Measurements from ENCODE around the gene NUBPL.
"Not testable (repeated sequence)": the region's sequence is repeated elsewhere in the genome, so short reads cannot be mapped to it uniquely, and the experiment has no call there.

The NUBPL gene

GRCh38 chr14:31578792-31579501 is 17.7 kb downstream of the NUBPL start:
- DNase-seq = no peak

GRCh38 chr14:31580234-31580633 is 19.0 kb downstream of the NUBPL start:
- DNase-seq = no peak

DNA sequence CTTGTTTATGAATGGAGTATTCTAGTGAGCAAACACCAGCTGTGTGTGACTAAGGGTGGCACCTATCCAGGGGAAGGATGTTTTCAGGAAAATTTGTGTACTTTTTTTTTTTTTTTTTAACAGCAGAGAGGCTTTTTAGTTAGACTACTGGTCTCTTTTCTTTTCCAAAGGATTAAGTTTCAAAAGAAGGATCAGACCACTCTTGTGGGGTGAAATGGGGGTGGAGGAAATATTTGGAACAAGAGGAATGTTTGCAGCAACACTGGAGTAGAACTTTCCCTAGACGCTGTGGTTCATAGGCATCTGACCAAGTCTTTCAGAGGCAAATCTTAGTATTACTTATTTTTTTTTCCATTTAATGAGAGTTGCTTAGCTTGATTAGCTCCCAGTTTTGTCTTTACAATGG is 21.1 kb downstream of the NUBPL start:
- DNase-seq = peak; percentile 67

- peak; percentile 64 for DNase-seq
Observed at GRCh38 chr14:31582836-31583452, 21.7 kb downstream of the NUBPL start.

GRCh38 chr14:31590206-31590605 is 29.0 kb downstream of the NUBPL start:
- no peak for DNase-seq

DNA sequence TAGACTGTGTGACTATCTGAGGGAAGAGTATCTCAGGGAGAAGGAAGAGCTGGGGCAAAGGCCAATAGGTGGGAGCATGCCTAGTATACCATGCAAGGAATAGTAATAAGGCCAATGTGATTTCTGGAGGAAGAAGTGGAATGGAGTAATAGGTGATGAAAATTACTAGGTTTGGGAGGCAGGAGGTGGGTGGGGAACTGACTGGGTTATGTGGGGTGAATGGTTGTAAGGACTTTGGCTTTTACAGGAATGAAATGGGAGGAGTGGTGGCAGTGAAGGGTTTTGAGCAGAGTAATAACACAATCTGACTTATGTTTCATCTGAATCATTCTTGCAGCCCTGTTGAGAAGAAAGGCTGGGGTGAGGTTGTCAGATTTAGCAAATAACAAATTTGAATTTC is 30.9 kb downstream of the NUBPL start:
- DNase-seq = no peak

GRCh38 chr14:31592631-31593030 is 31.4 kb downstream of the NUBPL start:
- DNase-seq = no peak

- no peak for DNase-seq
Observed at GRCh38 chr14:31596342-31597095, 35.3 kb downstream of the NUBPL start.

GRCh38 chr14:31605702-31606101 is 44.5 kb downstream of the NUBPL start:
- DNase-seq = no peak

DNA sequence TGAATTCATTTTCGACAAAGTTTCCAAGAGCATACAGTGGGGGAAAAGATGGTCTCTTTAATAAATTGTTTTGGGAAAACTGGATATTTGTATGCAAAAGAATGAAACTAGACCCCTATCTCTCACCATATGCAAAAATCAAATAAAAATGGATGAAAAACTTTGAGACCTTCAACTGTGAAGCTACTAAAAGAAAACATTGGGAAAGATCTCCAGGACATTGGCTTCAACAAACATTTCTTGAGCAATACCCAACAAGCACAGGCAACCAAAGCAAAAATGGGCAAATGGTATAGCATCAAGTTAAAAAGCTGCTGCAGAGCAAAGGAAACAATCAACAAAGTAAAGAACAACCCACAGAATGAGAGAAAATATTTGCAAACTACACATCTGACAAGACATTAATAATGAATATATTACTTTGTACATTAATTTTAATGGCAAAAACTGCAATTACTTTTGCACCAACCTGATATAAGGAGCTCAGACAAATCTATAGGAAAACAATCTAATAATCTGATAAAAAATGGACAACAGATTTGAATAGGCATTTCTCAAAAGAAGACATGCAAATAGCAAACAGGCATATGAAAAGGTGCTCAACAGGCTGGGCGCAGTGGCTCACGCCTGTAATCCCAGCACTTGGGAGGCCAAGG is 50.7 kb downstream of the NUBPL start:
- no peak for DNase-seq

- no peak for DNase-seq
Observed at GRCh38 chr14:31613188-31613587, 52.0 kb downstream of the NUBPL start.

GRCh38 chr14:31618884-31619283 is 57.7 kb downstream of the NUBPL start:
- not testable (repeated sequence) for DNase-seq

- no peak for DNase-seq
Observed at GRCh38 chr14:31619440-31619839, 58.2 kb downstream of the NUBPL start.

GRCh38 chr14:31620898-31621297 is 59.7 kb downstream of the NUBPL start:
- not testable (repeated sequence) for DNase-seq

- DNase-seq = no peak
Observed at GRCh38 chr14:31622060-31622459, 60.9 kb downstream of the NUBPL start.

GRCh38 chr14:31652900-31653299 is 91.7 kb downstream of the NUBPL start:
- not testable (repeated sequence) for DNase-seq

- no peak for DNase-seq
Observed at GRCh38 chr14:31657917-31658316, 96.7 kb downstream of the NUBPL start.

DNA sequence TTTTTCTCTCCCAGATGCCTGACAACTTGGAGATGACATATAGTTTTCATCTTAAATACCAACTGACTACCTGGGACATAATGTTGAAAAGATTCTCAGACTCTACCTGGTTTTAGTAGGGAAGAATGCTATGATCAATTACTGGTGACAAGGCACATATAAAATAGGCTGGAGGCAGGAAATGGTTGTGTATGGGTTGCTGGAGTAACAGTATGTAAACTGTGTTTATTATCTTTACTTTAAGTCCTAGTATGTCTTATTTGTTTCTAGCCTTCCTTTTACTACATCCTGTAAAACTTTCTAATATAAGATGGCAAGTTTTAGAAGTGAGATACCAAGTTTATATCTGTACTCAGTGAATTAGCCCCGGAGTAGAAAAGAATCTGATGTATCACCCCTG is 98.1 kb downstream of the NUBPL start:
- DNase-seq = no peak

DNA sequence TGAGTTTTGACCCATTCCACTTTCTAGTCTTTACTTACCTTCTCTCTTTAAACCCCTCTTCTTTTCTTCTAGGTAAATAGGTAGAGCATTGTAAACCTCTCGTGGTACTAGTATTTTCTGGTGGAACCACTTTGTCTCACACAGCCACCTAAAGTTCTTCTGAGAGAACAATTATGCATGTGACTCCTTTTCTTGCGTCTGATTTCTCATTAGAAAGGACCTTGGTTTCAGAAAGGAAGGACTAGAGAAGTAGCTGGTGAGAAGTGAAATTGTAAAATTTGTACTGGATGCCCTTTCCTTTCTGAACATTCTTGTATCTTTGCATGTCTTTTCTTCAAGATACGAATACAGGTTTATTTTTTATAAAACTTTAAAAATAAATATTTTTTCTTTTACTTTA is 99.0 kb downstream of the NUBPL start:
- no peak for DNase-seq

DNA sequence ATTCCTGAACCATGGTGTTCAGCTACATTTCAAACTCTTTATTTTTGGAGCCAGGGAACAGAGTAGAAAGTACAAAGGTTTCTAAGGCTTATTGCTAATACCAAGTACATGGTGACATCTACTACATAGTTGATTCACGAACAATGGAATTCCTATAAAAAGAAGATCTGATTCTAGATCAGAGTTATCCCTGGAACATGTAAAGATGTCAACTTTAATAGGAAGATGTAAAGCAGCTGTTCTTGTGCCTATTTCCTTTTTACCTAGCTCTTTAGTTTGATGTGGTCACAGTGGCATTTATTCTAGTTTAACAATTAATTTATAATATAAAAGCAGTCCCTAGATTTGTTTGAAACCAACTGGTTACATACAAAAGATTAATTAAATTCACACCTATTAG is 99.5 kb downstream of the NUBPL start:
- no peak for DNase-seq

- no peak for DNase-seq
Observed at GRCh38 chr14:31668348-31668747, 107.1 kb downstream of the NUBPL start.

- DNase-seq = no peak
Observed at GRCh38 chr14:31672709-31673108, 111.5 kb downstream of the NUBPL start.

DNA sequence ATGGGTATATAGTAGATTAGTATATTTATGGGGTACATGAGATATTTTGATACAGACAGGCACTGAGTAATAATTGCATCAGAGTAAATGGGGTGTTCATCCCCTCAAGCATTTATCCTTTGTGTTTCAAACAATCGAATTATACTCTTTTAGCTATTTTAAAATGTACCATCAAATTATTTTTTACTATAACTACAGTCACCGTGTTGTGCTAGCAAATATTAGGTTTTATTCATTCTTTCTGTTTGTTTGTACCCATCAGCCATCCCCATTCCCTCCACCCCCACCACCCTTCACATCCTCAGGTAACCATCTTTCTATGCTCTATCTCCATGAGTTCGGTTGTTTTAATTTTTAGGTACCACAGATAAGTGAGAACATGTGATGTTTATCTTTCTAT is 115.8 kb downstream of the NUBPL start:
- DNase-seq = no peak

- no peak for DNase-seq
Observed at GRCh38 chr14:31677630-31678029, 116.4 kb downstream of the NUBPL start.

Data from NCI-H2171 treated with DMSO at 0.1 percent for 48 hours (cell line).